ENCODE measurements around the gene TYMP.

- TF ChIP-seq CTCF (IDR thresholded peaks at IDR 0.05; ENCODE audit: extremely low read depth in 1 of 2, insufficient read depth in 1 of 2, low read depth in 1 of 2, low read length in 2 of 2) (no peak), POLR2AphosphoS5 (IDR thresholded peaks at IDR 0.05; ENCODE audit: insufficient read depth, low read depth, low read length) (no peak), FOS (IDR thresholded peaks at IDR 0.05; ENCODE audit: borderline replicate concordance, insufficient read depth, low read length) (no peak), POLR2A (IDR thresholded peaks at IDR 0.05; ENCODE audit: low read depth, low read length) (no peak), EZH2 (IDR thresholded peaks at IDR 0.05; ENCODE audit: borderline replicate concordance, low read depth, low read length, severe bottlenecking) (no peak), MAX (IDR thresholded peaks at IDR 0.05; ENCODE audit: insufficient read depth, insufficient read length) (no peak), JUN (IDR thresholded peaks at IDR 0.05; ENCODE audit: borderline replicate concordance, insufficient read depth, insufficient read length, low read depth) (no peak), MYC (IDR thresholded peaks at IDR 0.05; ENCODE audit: low read depth, low read length) (no peak)
Observed at GRCh38 chr22:50529897-50530579, at the start of gene TYMP.

All from endothelial cell of umbilical vein (primary cell).